ENCODE measurements around the gene AFF1. TPM values are rescaled to one million over a fixed set of nuclear protein-coding genes. Genes with fewer than 3 reads are reported as not detected.

AFF1 gene
- total RNA-seq (2014; rRNA removed; shearing (Covaris generic)): 9.1 and 14.5 TPM in 2 replicates

- Histone ChIP-seq H3K27ac (peak within 1 kb of the TSS; percentile 77), H3K4me3 (peak within 1 kb of the TSS; percentile 93), H3K36me3 (peaks cover 5% of the 10 kb centered on the region), H3K4me1 (replicated peaks) (peaks cover 24% of the 10 kb centered on the region), H3K27me3 (replicated peaks) (no peaks in the 10 kb centered on the region), H3K9me3 (replicated peaks) (0 out of 2 replicates have a peak, but pooled peaks cover 3% of the 10 kb centered on the region)
- peak; percentile 86 to 95 for DNase-seq (ENCODE audit: low read depth in 1 of 2, low spot score in 2 of 2)
Observed at GRCh38 chr4:86934771-86935565, at the start of gene AFF1. TSS of gene AFF1 (plus strand) at chr4:86935011. CDS start at chr4:86948534, 13,523 bp downstream.

- peaks cover 23% of the 10 kb centered on the region for H3K4me1 ChIP-seq (replicated peaks)
- DNase-seq (ENCODE audit: low read depth in 1 of 2, low spot score in 2 of 2): no peak
- H3K36me3 ChIP-seq: peaks cover 4% of the 10 kb centered on the region
- H3K9me3 ChIP-seq (replicated peaks): no peaks in the 10 kb centered on the region
- H3K27me3 ChIP-seq (replicated peaks): no peaks in the 10 kb centered on the region
- H3K27ac ChIP-seq: no peak overlapping the region
- H3K4me3 ChIP-seq: no peak overlapping the region
Observed at GRCh38 chr4:86890790-86891189, 44.0 kb upstream of the AFF1 start.

- H3K4me3 ChIP-seq: peak within 1 kb of the TSS; percentile 74
- DNase-seq (ENCODE audit: low read depth in 1 of 2, low spot score in 2 of 2): peak; percentile 71 to 84
- H3K27me3 ChIP-seq (replicated peaks): no peaks in the 10 kb centered on the region
- H3K27ac ChIP-seq: peak within 1 kb of the TSS; percentile 77
- peaks cover 23% of the 10 kb centered on the region for H3K4me1 ChIP-seq (replicated peaks)
- H3K36me3 ChIP-seq: peaks cover 4% of the 10 kb centered on the region
- no peaks in the 10 kb centered on the region for H3K9me3 ChIP-seq (replicated peaks)
Observed at GRCh38 chr4:86891762-86892635, 42.8 kb upstream of the AFF1 start, which contains the start of gene C4orf36. TSS of gene C4orf36 (minus strand) at chr4:86892422. CDS start at chr4:86891520, 902 bp downstream.

- Histone ChIP-seq H3K9me3 (replicated peaks) (no peaks in the 10 kb centered on the region), H3K27ac (peak overlapping the region; percentile 77)
- no peak for DNase-seq (ENCODE audit: low read depth in 1 of 2, low spot score in 2 of 2)
Observed at GRCh38 chr4:86892636-86892960, 42.2 kb upstream of the AFF1 start.

GRCh38 chr4:86893136-86893535 lies 41.7 kb upstream of the AFF1 start:
- Histone ChIP-seq H3K4me3 (no peak overlapping the region), H3K27me3 (replicated peaks) (no peaks in the 10 kb centered on the region)

More at GRCh38 chr4:86892636-86892960, 42.2 kb upstream of the AFF1 start:
- no peaks in the 10 kb centered on the region for H3K27me3 ChIP-seq (replicated peaks)
- H3K4me3 ChIP-seq: peak overlapping the region; percentile 74
- H3K4me1 ChIP-seq (replicated peaks): peaks cover 23% of the 10 kb centered on the region
- H3K36me3 ChIP-seq: peaks cover 4% of the 10 kb centered on the region

GRCh38 chr4:86894455-86894854 lies 40.4 kb upstream of the AFF1 start:
- peak in 1 of 2 experiments; percentile 36 for DNase-seq (ENCODE audit: low read depth in 1 of 2, low spot score in 2 of 2)
- Histone ChIP-seq H3K27me3 (replicated peaks) (no peaks in the 10 kb centered on the region), H3K9me3 (replicated peaks) (no peaks in the 10 kb centered on the region), H3K36me3 (peaks cover 4% of the 10 kb centered on the region), H3K4me1 (replicated peaks) (peaks cover 23% of the 10 kb centered on the region), H3K27ac (peak overlapping the region; percentile 32; the same call in 1 of the 2 replicates), H3K4me3 (no peak overlapping the region)

More at GRCh38 chr4:86893136-86893535, 41.7 kb upstream of the AFF1 start:
- peaks cover 4% of the 10 kb centered on the region for H3K36me3 ChIP-seq
- no peak overlapping the region for H3K27ac ChIP-seq
- H3K4me1 ChIP-seq (replicated peaks): peaks cover 23% of the 10 kb centered on the region
- no peaks in the 10 kb centered on the region for H3K9me3 ChIP-seq (replicated peaks)
- DNase-seq (ENCODE audit: low read depth in 1 of 2, low spot score in 2 of 2): no peak

- Histone ChIP-seq H3K27ac (no peak overlapping the region), H3K9me3 (replicated peaks) (no peaks in the 10 kb centered on the region), H3K4me3 (no peak overlapping the region), H3K36me3 (peaks cover 4% of the 10 kb centered on the region), H3K27me3 (replicated peaks) (no peaks in the 10 kb centered on the region), H3K4me1 (replicated peaks) (peaks cover 23% of the 10 kb centered on the region)
- DNase-seq (ENCODE audit: low read depth in 1 of 2, low spot score in 2 of 2): peak in 1 of 2 experiments; percentile 67
Observed at GRCh38 chr4:86895692-86896488, 38.9 kb upstream of the AFF1 start.

- Histone ChIP-seq H3K36me3 (peaks cover 4% of the 10 kb centered on the region), H3K27me3 (replicated peaks) (no peaks in the 10 kb centered on the region), H3K4me1 (replicated peaks) (peaks cover 20% of the 10 kb centered on the region), H3K4me3 (no peak overlapping the region), H3K27ac (no peak overlapping the region), H3K9me3 (replicated peaks) (no peaks in the 10 kb centered on the region)
- no peak for DNase-seq (ENCODE audit: low read depth in 1 of 2, low spot score in 2 of 2)
Observed at GRCh38 chr4:86896596-86896995, 38.2 kb upstream of the AFF1 start.

GRCh38 chr4:86898562-86898961 lies 36.2 kb upstream of the AFF1 start:
- H3K27ac ChIP-seq: no peak overlapping the region
- no peaks in the 10 kb centered on the region for H3K27me3 ChIP-seq (replicated peaks)
- H3K4me3 ChIP-seq: no peak overlapping the region
- H3K9me3 ChIP-seq (replicated peaks): no peaks in the 10 kb centered on the region
- no peaks in the 10 kb centered on the region for H3K36me3 ChIP-seq
- H3K4me1 ChIP-seq (replicated peaks): peaks cover 10% of the 10 kb centered on the region
- no peak for DNase-seq (ENCODE audit: low read depth in 1 of 2, low spot score in 2 of 2)

GRCh38 chr4:86901864-86902263 lies 32.9 kb upstream of the AFF1 start:
- Histone ChIP-seq H3K4me1 (replicated peaks) (no peaks in the 10 kb centered on the region), H3K9me3 (replicated peaks) (no peaks in the 10 kb centered on the region), H3K4me3 (no peak overlapping the region), H3K36me3 (no peaks in the 10 kb centered on the region), H3K27me3 (replicated peaks) (no peaks in the 10 kb centered on the region), H3K27ac (no peak overlapping the region)
- DNase-seq (ENCODE audit: low read depth in 1 of 2, low spot score in 2 of 2): no peak

- no peak overlapping the region for H3K4me3 ChIP-seq
Observed at GRCh38 chr4:86908251-86908657, 26.6 kb upstream of the AFF1 start.

GRCh38 chr4:86909546-86910295 lies 25.1 kb upstream of the AFF1 start:
- Histone ChIP-seq H3K27ac (no peak overlapping the region), H3K27me3 (replicated peaks) (no peaks in the 10 kb centered on the region), H3K4me3 (no peak overlapping the region), H3K36me3 (no peaks in the 10 kb centered on the region), H3K9me3 (replicated peaks) (no peaks in the 10 kb centered on the region), H3K4me1 (replicated peaks) (no peaks in the 10 kb centered on the region)
- DNase-seq (ENCODE audit: low read depth in 1 of 2, low spot score in 2 of 2): no peak

More at GRCh38 chr4:86908251-86908657, 26.6 kb upstream of the AFF1 start:
- Histone ChIP-seq H3K4me1 (replicated peaks) (no peaks in the 10 kb centered on the region), H3K27ac (no peak overlapping the region), H3K9me3 (replicated peaks) (no peaks in the 10 kb centered on the region), H3K36me3 (no peaks in the 10 kb centered on the region), H3K27me3 (replicated peaks) (no peaks in the 10 kb centered on the region)
- no peak for DNase-seq (ENCODE audit: low read depth in 1 of 2, low spot score in 2 of 2)

GRCh38 chr4:86910369-86910768 lies 24.4 kb upstream of the AFF1 start:
- no peak overlapping the region for H3K4me3 ChIP-seq

More at GRCh38 chr4:86910369-86910768, 24.4 kb upstream of the AFF1 start:
- DNase-seq (ENCODE audit: low read depth in 1 of 2, low spot score in 2 of 2): no peak
- Histone ChIP-seq H3K36me3 (no peaks in the 10 kb centered on the region), H3K9me3 (replicated peaks) (no peaks in the 10 kb centered on the region), H3K27ac (no peak overlapping the region), H3K27me3 (replicated peaks) (no peaks in the 10 kb centered on the region), H3K4me1 (replicated peaks) (no peaks in the 10 kb centered on the region)

Data from SJSA1 (cell line).